ENCODE results near the gene ZNF521. TPM values are rescaled to one million over a fixed set of nuclear protein-coding genes. Genes with fewer than 3 reads are reported as not detected.

The ZNF521 gene
- total and polyA plus RNA-seq, 10 of the 15 experiments (the other 5 are each of a cell fraction or from before 2014, with no cell fraction given), result 0.02 to 0.05 (median 0.04) TPM; not detected in 6

GRCh38 chr18:25314151-25314837, 37.7 kb downstream of the ZNF521 start:
- ChIA-PET SMC1A (ENCODE audit: uncharacterized antibody, unreplicated experiment) (no interaction called here), POLR2A (no interaction called here), CTCF (no interaction called here), RAD21 (ENCODE audit: unreplicated experiment) (no interaction called here)
- H3K4me2 ChIP-seq (ENCODE audit: control insufficient read depth, insufficient read depth), result no peak overlapping the region
- no peaks in the 10 kb centered on the region for H3K9me3 ChIP-seq (replicated peaks; ENCODE audit: control insufficient read depth, insufficient read depth, low read length)
- H3K9ac ChIP-seq (ENCODE audit: control insufficient read depth, insufficient read depth, low read length), result no peak overlapping the region
- DNase-seq (ENCODE audit: low read depth, low spot score) (no peak), ATAC-seq (no peak), FAIRE-seq (no peak)
- in situ Hi-C loops (cut with MboI), result no loop called here
- H3K4me1 ChIP-seq (ENCODE audit: control insufficient read depth, insufficient read depth, low read length), result no peaks in the 10 kb centered on the region
- no peak overlapping the region for H2AFZ ChIP-seq (ENCODE audit: control insufficient read depth, low read depth, low read length)
- no TSS peak for BruUV-seq (replicated peaks)
- TF ChIP-seq CTCF (IDR thresholded peaks at IDR 0.05 in 2 of 3, conservative IDR thresholded peaks at IDR 0.05 in 1 of 3; ENCODE audit: control insufficient read depth in 2 of 3, extremely low read depth in 1 of 3, insufficient read depth in 1 of 3, low read depth in 3 of 3, low read length in 3 of 3), result no peak
- TF ChIP-seq CBFB (IDR thresholded peaks at IDR 0.05; ENCODE audit: low read depth), result no peak
- 0% methylated on average over 3 of the region's 3 CpGs for WGBS (ENCODE audit: insufficient coverage, insufficient replicate concordance, low lambda C conversion rate, missing lambda C conversion rate)
- H3K27me3 ChIP-seq (replicated peaks in 1 of 2; ENCODE audit: control insufficient read depth in 2 of 2, insufficient read depth in 2 of 2, low read length in 1 of 2), result no peaks in the 10 kb centered on the region
- intact Hi-C loops (cut with micrococcal nuclease; ENCODE audit: unreplicated experiment), result no loop called here
- H3K4me3 ChIP-seq, result no peak overlapping the region
- H3K27ac ChIP-seq (ENCODE audit: control insufficient read depth, insufficient read depth), result no peak overlapping the region
- H4K20me1 ChIP-seq (ENCODE audit: control insufficient read depth, insufficient read depth), result no peaks in the 10 kb centered on the region
- H3K36me3 ChIP-seq (ENCODE audit: control insufficient read depth in 2 of 2, insufficient read depth in 2 of 2, low read length in 1 of 2), result no peaks in the 10 kb centered on the region
- H3K79me2 ChIP-seq (ENCODE audit: control insufficient read depth, insufficient read depth, low read length), result no peaks in the 10 kb centered on the region

- BruUV-seq (replicated peaks), result no TSS peak
- Histone ChIP-seq H3K9me3 (replicated peaks; ENCODE audit: control insufficient read depth, insufficient read depth, low read length) (no peaks in the 10 kb centered on the region), H2AFZ (ENCODE audit: control insufficient read depth, low read depth, low read length) (no peak overlapping the region), H3K27ac (ENCODE audit: control insufficient read depth, insufficient read depth) (no peak overlapping the region), H3K4me1 (ENCODE audit: control insufficient read depth, insufficient read depth, low read length) (no peaks in the 10 kb centered on the region), H3K79me2 (ENCODE audit: control insufficient read depth, insufficient read depth, low read length) (no peaks in the 10 kb centered on the region), H3K4me3 (no peak overlapping the region), H3K9ac (ENCODE audit: control insufficient read depth, insufficient read depth, low read length) (no peak overlapping the region), H3K36me3 (ENCODE audit: control insufficient read depth in 2 of 2, insufficient read depth in 2 of 2, low read length in 1 of 2) (no peaks in the 10 kb centered on the region), H4K20me1 (ENCODE audit: control insufficient read depth, insufficient read depth) (no peaks in the 10 kb centered on the region), H3K4me2 (ENCODE audit: control insufficient read depth, insufficient read depth) (no peak overlapping the region), H3K27me3 (replicated peaks in 1 of 2; ENCODE audit: control insufficient read depth in 2 of 2, insufficient read depth in 2 of 2, low read length in 1 of 2) (no peaks in the 10 kb centered on the region)
- ChIA-PET RAD21 (ENCODE audit: unreplicated experiment) (no interaction called here), POLR2A (no interaction called here), SMC1A (ENCODE audit: uncharacterized antibody, unreplicated experiment) (no interaction called here), CTCF (no interaction called here)
- no peak for DNase-seq (ENCODE audit: low read depth, low spot score)
- TF ChIP-seq MEF2B (IDR thresholded peaks at IDR 0.05; ENCODE audit: partially characterized antibody, poor library complexity, severe bottlenecking) (no peak), BCL11A (IDR thresholded peaks at IDR 0.05; ENCODE audit: low read depth, low read length) (no peak), CHD2 (IDR thresholded peaks at IDR 0.05; ENCODE audit: borderline replicate concordance, low read depth, low read length) (no peak), SMAD5 (IDR thresholded peaks at IDR 0.05; ENCODE audit: low read depth) (no peak), E2F4 (IDR thresholded peaks at IDR 0.05; ENCODE audit: low read depth, low read length) (no peak), HDGF (IDR thresholded peaks at IDR 0.05) (no peak), NFXL1 (IDR thresholded peaks at IDR 0.05; ENCODE audit: borderline replicate concordance) (no peak)
- in situ Hi-C loops (cut with MboI) (no loop called here), intact Hi-C loops (cut with micrococcal nuclease; ENCODE audit: unreplicated experiment) (no loop called here)
- WGBS (ENCODE audit: insufficient coverage, insufficient replicate concordance, low lambda C conversion rate, missing lambda C conversion rate), result 4% methylated on average over 1 of the region's 1 CpG
- FAIRE-seq, result no peak
- ATAC-seq, result no peak
Measured at GRCh38 chr18:25313268-25313667, 38.7 kb downstream of the ZNF521 start.
